Epithelial cell of prostate (primary cell): ENCODE data around the gene PTP4A1.

Experiments
- DNase-seq: peaks from one replicate; pipeline ENCODE4 v3.0.0-alpha.2; 2011; ENCODE audit warnings: low read depth, low spot score
- H3K27ac ChIP-seq: fragments of 450-650 bp; 2 replicates; pipeline ENCODE4 v1.5.1; 2017; ENCODE audit warnings: mild to moderate bottlenecking

PTP4A1 gene

GRCh38 chr6:63553900-63554299 is 18.4 kb upstream of the PTP4A1 start:
- no peak for DNase-seq
- H3K27ac ChIP-seq: no peak overlapping the region

GRCh38 chr6:63554782-63555181 is 17.5 kb upstream of the PTP4A1 start:
- peak overlapping the region; percentile 47 for H3K27ac ChIP-seq
- no peak for DNase-seq

DNA sequence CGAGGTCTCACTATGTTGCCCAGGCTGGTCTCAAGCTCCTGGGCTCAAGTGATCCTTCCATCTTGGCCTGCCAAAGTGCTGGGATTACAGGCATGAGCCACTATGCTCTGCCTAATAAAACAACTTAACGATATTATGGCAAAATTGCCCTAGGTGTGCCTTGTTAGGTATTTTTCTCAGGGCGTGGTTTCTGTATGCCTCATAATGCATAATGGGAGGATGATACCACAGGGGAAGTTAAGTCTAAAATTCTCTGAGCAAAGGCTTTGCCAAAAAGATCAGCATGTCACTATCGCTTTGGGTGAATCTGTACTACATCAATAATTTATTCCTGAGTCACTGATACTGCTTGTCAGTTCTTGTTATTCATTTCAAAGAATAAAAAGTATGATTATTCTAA is 15.9 kb upstream of the PTP4A1 start:
- H3K27ac ChIP-seq: peak overlapping the region; percentile 47
- DNase-seq: no peak

DNA sequence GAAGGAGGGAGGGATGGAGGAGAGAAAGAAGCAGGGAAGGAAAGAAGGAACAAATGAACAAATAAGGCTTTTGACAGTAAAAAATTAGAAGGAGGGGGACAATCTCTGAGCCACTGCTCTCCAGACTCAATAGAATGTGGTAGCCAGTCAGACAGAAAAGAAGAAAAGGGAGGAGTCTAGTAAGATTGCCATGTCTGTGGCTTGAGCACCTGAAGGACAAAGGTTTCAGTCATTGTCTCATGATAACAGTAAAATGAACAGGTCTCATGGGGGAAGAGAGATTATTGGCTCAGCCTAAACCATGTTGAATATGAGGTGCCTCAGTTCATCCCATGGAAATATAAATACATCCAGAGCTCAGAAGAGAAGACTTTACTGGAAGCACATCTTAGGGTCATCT is 14.0 kb upstream of the PTP4A1 start:
- DNase-seq: no peak

DNA sequence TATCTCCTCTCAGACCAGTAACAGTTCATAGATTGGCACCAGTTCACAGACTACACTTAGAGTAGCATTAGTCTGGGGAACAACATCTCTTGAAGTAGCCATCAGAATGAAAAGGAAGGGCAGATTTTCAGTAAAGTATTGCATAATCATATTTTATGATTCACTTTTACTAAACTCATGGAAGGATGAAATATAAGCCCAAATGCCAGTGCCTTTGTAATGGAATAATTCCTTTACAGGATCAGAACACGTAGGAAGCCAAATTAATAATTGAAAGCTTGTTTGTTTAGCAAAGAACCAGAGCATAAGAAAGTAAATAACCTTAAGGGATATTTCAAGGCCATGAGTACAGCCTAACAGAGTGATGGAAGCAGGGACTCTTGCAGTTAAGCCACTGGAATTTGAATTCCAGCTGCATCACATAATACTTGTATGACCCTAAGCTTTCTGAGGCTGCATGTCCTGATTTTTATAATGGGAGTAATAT is 11.4 kb upstream of the PTP4A1 start:
- no peak for DNase-seq
- peak overlapping the region; percentile 37 for H3K27ac ChIP-seq

More for the DNA sequence above, 14.0 kb upstream of the PTP4A1 start:
- H3K27ac ChIP-seq: no peak overlapping the region

- DNase-seq: no peak
- H3K27ac ChIP-seq: peak overlapping the region; percentile 37
These were observed 11.0 kb upstream of the PTP4A1 start for GRCh38 chr6:63561288-63561687.

DNA sequence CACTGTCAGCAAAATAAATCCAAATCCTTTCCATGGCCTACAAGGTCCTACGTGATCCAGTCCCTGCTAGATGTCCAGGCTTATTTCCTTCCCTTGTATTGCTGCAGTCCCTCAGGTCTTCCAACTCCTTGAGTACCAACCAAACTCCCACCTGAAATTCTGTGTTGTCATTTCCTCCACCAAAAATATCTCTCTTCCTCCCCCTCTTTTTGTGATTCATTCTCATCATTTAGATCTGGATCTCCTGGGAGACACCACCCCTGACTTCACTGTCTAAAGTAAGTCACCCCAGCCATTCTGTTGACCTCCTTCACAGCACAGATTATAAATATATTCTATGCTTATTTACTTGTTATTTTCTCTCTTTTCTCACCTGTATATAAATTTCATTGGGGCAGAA is 9.0 kb upstream of the PTP4A1 start:
- DNase-seq: no peak
- no peak overlapping the region for H3K27ac ChIP-seq

DNA sequence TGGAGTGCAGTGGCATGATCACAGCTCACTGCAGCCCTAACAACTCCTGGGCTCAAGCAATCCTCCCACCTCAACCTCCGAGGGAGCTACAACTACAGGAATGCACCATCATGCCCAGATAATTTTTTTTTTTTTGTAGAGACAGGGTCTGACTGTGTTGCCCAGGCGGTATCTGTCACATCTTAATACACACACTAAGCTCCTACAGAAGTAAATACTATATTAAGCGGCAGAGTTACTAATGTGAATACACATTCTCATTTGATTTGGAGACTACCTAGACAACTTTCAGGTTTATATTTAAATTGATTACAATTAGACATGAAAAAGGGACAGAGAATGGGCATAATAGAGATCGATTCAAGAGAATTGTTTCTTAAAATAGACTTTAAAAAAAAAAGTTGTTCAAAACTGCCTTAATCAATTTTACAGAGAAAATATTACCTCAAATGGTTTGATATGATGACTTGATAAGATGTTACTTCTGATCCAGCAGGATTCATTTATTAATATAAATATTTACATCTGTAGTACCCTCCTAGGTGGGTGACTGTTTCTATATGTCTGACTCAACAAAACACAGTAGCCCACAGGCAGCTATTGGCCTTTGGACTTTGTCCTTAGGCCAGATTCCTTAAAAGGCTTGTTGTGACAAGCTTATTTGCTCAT is 7.1 kb upstream of the PTP4A1 start:
- H3K27ac ChIP-seq: no peak overlapping the region
- peak; percentile 27 for DNase-seq

DNA sequence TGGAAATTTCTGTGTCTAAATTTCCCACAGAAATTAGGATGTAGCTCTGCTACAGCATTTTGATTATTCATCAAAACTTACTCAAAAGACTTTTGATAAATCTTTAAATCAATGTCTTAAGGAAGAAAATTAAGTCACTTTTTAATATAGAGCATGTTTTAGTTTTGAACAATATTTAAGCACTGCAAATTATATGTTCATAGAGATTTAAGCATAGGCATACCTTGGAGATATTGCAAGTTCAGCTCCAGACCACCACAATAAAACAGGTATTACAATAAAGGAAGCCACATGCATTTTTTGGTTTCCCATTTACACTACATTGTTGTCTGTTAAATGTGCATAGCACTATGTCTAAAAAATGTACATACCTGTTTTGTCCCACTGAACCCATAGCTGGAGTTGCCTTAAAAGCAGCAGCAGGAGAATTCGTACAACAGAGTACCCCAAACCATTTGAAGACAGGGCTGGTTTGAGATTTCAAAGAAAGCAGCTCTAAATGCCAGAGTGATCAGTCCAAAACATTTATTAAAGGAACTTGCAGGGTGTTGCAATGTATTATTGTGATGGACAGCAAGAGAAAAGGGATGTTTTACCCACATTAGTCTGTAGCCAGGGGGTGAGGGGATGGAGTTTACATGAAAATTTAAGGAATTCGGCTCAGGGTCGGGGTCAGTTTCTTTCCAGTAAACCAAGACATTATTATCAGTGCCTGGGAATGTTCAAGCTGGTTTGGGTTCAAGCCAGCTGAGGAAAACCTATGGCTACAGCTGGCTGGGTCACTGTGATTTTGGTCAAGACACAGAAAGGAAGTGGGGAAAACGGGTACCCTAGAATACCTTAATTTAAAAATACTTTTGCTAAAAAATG is 6.3 kb upstream of the PTP4A1 start:
- no peak for DNase-seq
- no peak overlapping the region for H3K27ac ChIP-seq

DNA sequence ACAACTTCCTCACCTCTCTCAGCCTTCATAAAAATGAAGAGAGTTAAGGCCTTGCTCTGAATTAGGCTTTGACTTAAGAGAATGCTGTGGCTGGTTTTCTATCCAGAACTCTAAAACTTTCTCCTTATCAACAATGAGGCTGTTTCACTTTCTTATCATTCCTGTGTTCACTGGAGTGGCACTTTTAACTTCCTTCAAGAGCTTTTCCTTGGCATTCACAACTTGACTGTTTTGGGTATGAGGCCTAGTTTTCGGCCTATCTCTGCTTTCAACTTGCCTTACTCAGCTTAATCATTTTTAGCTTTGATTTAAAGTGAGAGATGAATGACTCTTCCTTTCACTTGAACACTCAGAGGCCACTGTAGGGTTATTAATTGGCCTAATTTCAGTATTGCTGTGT is 4.3 kb upstream of the PTP4A1 start:
- no peak for DNase-seq
- no peak overlapping the region for H3K27ac ChIP-seq

- DNase-seq: peak; percentile 86
- peak overlapping the region; percentile 98 for H3K27ac ChIP-seq
These were observed 778 bp upstream of the PTP4A1 start for GRCh38 chr6:63571361-63572043.

GRCh38 chr6:63572747-63573075 is 431 bp downstream of the PTP4A1 start:
- H3K27ac ChIP-seq: peak overlapping the region; percentile 98
- no peak for DNase-seq

DNA sequence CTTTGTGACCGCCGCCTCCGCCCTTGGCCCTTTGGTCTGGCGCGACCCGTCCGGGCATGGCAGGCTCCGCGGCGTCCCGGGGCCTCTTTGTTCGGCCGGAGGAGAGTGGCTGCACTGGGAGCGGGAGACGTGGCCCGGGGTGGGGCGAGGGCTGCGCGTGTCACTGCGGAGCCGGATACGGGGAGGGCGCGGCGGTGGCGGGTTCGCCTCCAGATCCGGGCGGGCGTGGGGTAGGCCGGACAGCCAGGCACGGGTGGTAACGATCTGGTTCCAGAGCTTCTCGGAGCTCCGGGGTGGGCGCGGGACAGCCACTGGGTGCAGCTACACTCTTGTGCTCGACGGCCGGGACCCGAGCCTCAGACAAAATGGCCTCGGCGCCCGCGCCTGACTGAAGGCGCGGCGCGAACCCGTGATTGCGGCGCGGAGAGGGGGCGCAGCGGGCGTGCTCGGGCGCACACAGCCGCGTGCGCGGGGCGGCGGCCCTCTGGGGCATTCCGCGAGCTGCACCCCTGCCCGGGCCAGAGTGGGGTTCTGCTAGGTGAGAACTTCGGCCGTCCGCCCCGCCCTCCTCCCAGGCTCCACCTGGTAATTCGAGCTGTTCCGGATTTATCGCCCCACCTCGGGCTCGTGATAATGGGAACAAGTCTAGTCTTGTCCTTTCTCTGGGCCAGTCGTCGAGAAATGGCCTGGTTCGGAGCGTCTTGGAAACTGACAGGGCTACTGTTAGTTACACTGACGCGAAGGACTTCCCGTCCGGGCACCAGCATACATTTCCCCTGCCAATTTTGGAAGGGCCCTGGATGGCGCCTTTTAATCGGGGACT is 1.0 kb downstream of the PTP4A1 start:
- peak overlapping the region; percentile 98 for H3K27ac ChIP-seq
- DNase-seq: peak; percentile 76

DNA sequence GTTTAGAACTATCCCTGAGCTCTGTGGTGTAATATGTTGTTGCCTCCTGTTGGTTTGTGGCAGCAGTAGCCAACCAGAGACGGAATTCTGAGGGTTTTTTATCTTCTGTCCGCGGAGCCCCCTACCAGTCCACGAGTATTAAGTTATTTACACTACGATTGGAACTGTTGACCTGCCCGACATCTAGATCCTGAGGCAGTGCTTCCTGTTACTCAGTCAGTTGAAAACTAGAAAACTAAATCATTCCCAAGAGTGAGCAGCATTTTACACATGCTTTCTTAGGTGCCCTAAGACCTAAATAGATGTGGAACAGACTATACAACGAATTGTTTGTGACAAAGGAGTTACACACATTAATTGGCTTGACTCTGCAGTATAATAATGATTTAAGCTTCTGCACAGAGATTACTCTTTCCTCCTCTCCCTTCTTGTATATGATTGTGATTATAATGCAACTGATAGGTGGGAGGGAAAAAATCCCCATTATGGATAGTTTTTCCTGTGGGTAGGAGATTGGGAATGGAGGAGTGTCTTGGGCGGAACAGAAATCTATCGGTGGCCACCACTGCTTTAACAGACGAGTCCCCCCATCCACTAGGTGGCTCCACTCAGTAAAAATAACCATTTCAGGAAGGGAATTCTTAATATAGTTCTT is 1.7 kb downstream of the PTP4A1 start:
- no peak for DNase-seq
- peak overlapping the region; percentile 98 for H3K27ac ChIP-seq

GRCh38 chr6:63574554-63574900 is 2.2 kb downstream of the PTP4A1 start:
- no peak for DNase-seq
- H3K27ac ChIP-seq: peak overlapping the region; percentile 98

DNA sequence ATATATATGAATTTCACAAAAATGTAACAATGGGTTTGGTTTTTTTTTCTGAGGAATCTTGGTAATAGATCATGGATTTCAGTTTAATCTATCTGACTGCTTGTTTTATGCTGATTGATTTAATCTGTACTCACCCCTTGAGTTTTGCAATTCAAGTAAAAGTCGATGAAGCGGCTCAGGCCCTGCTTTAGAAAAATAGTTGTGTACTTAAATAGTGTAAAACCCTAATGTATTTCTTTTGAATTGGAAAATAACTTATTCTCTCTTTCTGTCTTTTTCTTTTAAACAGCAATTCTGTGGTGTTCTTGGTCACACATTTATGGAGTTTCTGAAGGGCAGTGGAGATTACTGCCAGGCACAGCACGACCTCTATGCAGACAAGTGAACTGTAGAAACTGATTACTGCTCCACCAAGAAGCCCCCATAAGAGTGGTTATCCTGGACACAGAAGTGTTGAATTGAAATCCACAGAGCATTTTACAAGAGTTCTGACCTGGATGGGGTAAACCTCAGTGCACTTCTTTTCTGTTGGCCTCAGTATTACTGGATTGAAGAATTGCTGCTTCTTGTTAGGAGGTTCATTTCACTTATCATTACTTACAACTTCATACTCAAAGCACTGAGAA is 4.0 kb downstream of the PTP4A1 start:
- no peak overlapping the region for H3K27ac ChIP-seq
- no peak for DNase-seq

DNA sequence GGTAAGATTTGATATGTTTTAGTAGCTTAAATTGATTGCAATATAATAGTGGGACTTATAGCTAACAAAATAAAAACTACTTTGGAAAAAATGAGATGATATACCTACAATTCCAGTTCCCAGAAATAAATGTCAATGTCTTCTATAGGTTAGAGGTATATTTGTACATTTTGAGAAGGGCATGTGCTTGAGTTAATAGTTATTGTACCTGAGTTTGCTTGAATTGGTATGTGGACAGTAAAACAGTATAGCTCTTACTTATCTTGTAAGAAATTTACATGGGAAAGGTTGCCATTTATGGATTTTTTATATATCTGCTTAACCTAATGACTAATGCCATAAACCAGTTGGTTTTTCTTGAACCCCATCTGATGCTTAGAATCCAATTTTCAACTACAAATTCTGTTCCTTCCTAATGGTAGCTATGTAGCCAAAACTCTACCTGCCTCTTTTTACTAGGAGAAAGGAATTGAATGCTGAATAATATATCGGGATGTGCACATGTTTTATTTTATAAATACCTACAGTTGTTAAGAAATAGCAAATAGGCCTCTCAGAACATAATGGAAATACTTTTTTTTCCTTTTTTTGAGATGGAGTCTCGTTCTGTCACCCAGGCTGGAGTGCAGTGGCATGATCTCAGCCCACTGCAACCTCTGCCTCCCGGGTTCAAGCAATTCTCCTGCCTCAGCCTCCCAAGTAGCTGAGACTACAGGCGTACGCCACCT is 4.9 kb downstream of the PTP4A1 start:
- no peak overlapping the region for H3K27ac ChIP-seq

DNA sequence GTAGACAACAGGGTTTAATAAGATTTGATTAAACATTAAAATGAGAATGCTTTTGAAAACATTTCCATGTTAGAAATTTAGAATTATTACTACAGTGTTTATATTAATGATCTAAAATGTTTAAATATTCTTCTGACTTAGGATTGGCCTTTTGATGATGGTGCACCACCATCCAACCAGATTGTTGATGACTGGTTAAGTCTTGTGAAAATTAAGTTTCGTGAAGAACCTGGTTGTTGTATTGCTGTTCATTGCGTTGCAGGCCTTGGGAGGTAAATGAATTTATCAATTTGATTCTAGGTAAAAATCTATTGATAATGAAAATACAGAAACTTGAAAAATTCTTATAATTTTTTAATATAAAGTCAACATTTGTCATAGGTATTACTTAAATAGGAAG is 6.5 kb downstream of the PTP4A1 start:
- no peak for DNase-seq
- H3K27ac ChIP-seq: no peak overlapping the region

More for the DNA sequence above, 4.9 kb downstream of the PTP4A1 start:
- no peak for DNase-seq
